Measurements from ENCODE around the gene TMEM132C. TPM values are rescaled to one million over a fixed set of nuclear protein-coding genes. Genes with fewer than 3 reads are reported as not detected.

TMEM132C gene
- polyA plus RNA-seq (2013) = not detected

DNA sequence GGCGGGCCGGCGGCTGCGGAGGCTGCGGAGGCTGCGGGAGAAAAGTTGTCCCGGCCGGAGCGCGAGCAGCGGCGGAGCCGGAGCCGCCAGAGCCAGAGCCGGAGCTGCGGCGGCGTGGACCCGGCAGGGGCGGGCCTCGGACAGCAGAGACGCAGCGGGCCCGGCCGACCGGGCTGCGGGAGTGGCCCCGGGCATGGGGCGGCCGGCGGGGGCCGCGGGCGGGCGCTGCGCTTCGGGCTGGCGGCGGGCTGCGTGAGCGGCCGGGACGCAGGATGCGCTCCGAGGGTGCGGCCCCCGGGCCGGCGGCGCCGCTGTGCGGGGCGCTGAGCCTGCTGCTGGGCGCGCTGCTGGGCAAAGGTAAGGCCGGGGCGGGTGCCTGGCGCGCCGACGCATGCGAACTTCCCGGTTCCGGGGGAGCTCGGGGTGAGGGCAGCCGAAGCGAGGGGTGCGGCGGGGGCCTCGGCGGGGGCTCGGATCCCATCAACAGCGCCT, at the start of gene TMEM132C:
Gene TMEM132C, plus strand, starts transcription at position 40 of the 492 bp plus-strand sequence. Its CDS starts 233 bp downstream, at position 273.
- ChIA-PET POLR2A (interaction anchor here (0.6 kb wide), 1 partner anchor 190 kb away, joined by 3 read pairs; no protein-coding TSS in a partner anchor), CTCF (interaction anchor here (1.7 kb wide), 1 partner anchor 9 kb away, joined by 5 read pairs; no protein-coding TSS in a partner anchor)
- under 1% methylated on average over 60 of the region's 73 CpGs for WGBS (ENCODE audit: insufficient coverage)
- H3K36me3 ChIP-seq (ENCODE audit: control insufficient read depth in 4 of 4, insufficient read depth in 4 of 4, low read length in 3 of 4) = no peaks in the 10 kb centered on the region
- H3K27ac ChIP-seq (ENCODE audit: insufficient read depth in 1 of 2, low read depth in 1 of 2, low read length in 2 of 2, poor library complexity in 1 of 2, severe bottlenecking in 2 of 2) = no peak within 1 kb of the TSS
- H3K4me3 ChIP-seq (ENCODE audit: control insufficient read depth in 1 of 7, extremely low read depth in 1 of 7, insufficient read depth in 4 of 7, low read depth in 2 of 7, low read length in 6 of 7) = peak within 1 kb of the TSS in 3 of 7 experiments; percentile 10 to 32 (median 28)
- H3K27me3 ChIP-seq (replicated peaks in 2 of 5; ENCODE audit: control insufficient read depth in 4 of 5, insufficient read depth in 5 of 5, low read length in 4 of 5) = peaks cover 11 to 76% (median 37%) of the 10 kb centered on the region in 5 experiments
- DNase-seq = no peak
- H3K9me3 ChIP-seq (ENCODE audit: control extremely low read depth in 1 of 5, control insufficient read depth in 4 of 5, insufficient read depth in 2 of 5, low read depth in 1 of 5, low read length in 4 of 5) = peaks cover 0 to 7% (median 5%) of the 10 kb centered on the region in 5 experiments
- peaks cover 0 to 2% (median 0%) of the 10 kb centered on the region in 4 experiments for H3K4me1 ChIP-seq (ENCODE audit: control extremely low read depth in 1 of 4, control insufficient read depth in 4 of 4, insufficient read depth in 4 of 4, low read length in 3 of 4)

DNA sequence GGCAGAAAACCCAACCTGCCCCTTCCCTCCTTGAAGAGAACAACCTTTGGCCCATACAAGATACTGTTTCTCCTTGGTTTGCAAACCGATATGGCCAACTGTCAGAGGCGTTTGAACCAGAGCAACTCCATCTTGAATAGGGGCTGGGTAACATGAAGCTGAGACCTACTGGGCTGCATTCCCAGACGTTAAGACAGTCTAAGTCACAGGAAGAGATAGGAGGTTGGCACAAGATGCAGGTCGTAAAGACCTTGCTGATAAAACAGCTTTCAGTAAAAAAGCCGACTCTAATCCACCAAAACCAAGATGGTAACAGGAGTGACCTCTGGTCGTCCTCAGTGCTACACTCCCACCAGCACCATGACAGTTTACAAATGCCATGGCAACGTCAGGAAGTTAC, 42.7 kb upstream of the TMEM132C start:
- CTCF ChIA-PET = no interaction called here
- no peaks in the 10 kb centered on the region for H3K36me3 ChIP-seq (ENCODE audit: control insufficient read depth in 4 of 4, insufficient read depth in 4 of 4, low read length in 3 of 4)
- no peaks in the 10 kb centered on the region for H3K27me3 ChIP-seq (replicated peaks in 2 of 5; ENCODE audit: control insufficient read depth in 4 of 5, insufficient read depth in 5 of 5, low read length in 4 of 5)
- no peak overlapping the region for H3K27ac ChIP-seq (ENCODE audit: insufficient read depth in 1 of 2, low read depth in 1 of 2, low read length in 2 of 2, poor library complexity in 1 of 2, severe bottlenecking in 2 of 2)
- no peaks in the 10 kb centered on the region for H3K9me3 ChIP-seq (ENCODE audit: control extremely low read depth in 1 of 5, control insufficient read depth in 4 of 5, insufficient read depth in 2 of 5, low read depth in 1 of 5, low read length in 4 of 5)
- WGBS (ENCODE audit: insufficient coverage) = 80% methylated on average over 7 of the region's 7 CpGs
- POLR2A ChIA-PET = no interaction called here
- DNase-seq = no peak
- no peaks in the 10 kb centered on the region for H3K4me1 ChIP-seq (ENCODE audit: control extremely low read depth in 1 of 4, control insufficient read depth in 4 of 4, insufficient read depth in 4 of 4, low read length in 3 of 4)
- no peak overlapping the region for H3K4me3 ChIP-seq (ENCODE audit: control insufficient read depth in 1 of 7, extremely low read depth in 1 of 7, insufficient read depth in 4 of 7, low read depth in 2 of 7, low read length in 6 of 7)

DNA sequence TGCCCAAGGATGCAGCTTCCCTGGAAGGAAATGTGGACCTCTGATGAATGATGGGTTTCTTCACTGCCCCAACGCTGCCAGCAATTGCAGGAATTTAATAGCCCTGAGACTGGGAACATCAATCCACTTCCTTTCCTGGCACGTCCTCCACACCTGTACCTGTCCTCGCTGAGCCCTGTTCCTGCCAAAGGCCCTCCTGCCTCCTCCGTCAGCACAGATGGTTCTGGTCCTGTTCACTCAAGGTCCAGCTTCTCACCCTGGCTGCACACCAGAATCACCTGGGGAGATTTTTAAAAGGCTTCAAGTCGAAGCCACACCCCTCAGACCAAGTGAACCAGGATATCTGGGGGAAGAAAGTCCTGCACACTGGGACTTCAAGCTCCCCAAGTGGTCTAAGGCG, 38.4 kb upstream of the TMEM132C start:
- whole genome bisulfite sequencing (ENCODE audit: insufficient coverage) = 81% methylated on average over 5 of the region's 6 CpGs
- Histone ChIP-seq H3K27ac (ENCODE audit: insufficient read depth in 1 of 2, low read depth in 1 of 2, low read length in 2 of 2, poor library complexity in 1 of 2, severe bottlenecking in 2 of 2) (no peak overlapping the region), H3K9me3 (ENCODE audit: control extremely low read depth in 1 of 5, control insufficient read depth in 4 of 5, insufficient read depth in 2 of 5, low read depth in 1 of 5, low read length in 4 of 5) (no peaks in the 10 kb centered on the region), H3K36me3 (ENCODE audit: control insufficient read depth in 4 of 4, insufficient read depth in 4 of 4, low read length in 3 of 4) (no peaks in the 10 kb centered on the region), H3K4me3 (ENCODE audit: control insufficient read depth in 1 of 7, extremely low read depth in 1 of 7, insufficient read depth in 4 of 7, low read depth in 2 of 7, low read length in 6 of 7) (no peak overlapping the region), H3K27me3 (replicated peaks in 2 of 5; ENCODE audit: control insufficient read depth in 4 of 5, insufficient read depth in 5 of 5, low read length in 4 of 5) (no peaks in the 10 kb centered on the region), H3K4me1 (ENCODE audit: control extremely low read depth in 1 of 4, control insufficient read depth in 4 of 4, insufficient read depth in 4 of 4, low read length in 3 of 4) (no peaks in the 10 kb centered on the region)
- ChIA-PET CTCF (no interaction called here), POLR2A (no interaction called here)
- DNase-seq = no peak

DNA sequence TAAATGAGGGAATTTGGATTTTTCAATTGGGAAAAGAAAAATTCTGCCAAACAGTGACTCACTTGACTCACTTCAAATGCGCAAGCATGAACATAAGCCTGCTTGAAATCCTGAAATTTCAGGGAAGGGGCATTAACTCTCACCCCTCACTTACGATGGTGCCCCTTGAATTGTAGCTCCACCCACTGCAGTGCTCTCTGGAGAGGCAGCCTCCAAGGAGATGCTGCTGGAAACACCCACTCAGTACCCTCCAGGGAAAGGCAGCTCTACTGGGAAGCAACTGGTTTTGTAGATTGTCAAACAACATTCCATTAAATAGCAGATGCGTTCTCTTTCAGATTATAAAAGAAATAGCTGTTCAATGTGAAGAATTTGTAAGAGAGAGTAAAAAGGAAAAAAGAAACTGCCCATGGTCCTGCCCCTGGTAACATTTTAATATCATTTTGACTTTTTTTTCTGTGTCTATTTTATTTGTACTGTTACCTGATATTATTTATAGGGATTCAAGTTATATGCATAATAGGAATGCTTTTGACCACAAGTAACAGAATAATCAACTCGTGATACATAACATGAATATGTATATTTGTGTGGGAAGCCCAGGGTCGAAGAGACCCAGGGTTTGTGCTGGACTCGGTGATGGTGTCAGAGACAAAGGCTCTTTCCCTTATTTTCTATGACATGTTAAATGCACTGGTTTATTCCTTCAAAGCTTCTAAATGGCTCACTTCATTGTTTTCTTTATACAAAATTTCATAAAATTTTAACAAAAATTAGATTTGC, 31.1 kb upstream of the TMEM132C start:
- Histone ChIP-seq H3K27ac (ENCODE audit: insufficient read depth in 1 of 2, low read depth in 1 of 2, low read length in 2 of 2, poor library complexity in 1 of 2, severe bottlenecking in 2 of 2) (no peak overlapping the region), H3K36me3 (ENCODE audit: control insufficient read depth in 4 of 4, insufficient read depth in 4 of 4, low read length in 3 of 4) (no peaks in the 10 kb centered on the region), H3K4me1 (ENCODE audit: control extremely low read depth in 1 of 4, control insufficient read depth in 4 of 4, insufficient read depth in 4 of 4, low read length in 3 of 4) (no peaks in the 10 kb centered on the region), H3K4me3 (ENCODE audit: control insufficient read depth in 1 of 7, extremely low read depth in 1 of 7, insufficient read depth in 4 of 7, low read depth in 2 of 7, low read length in 6 of 7) (no peak overlapping the region), H3K9me3 (ENCODE audit: control extremely low read depth in 1 of 5, control insufficient read depth in 4 of 5, insufficient read depth in 2 of 5, low read depth in 1 of 5, low read length in 4 of 5) (no peaks in the 10 kb centered on the region), H3K27me3 (replicated peaks in 2 of 5; ENCODE audit: control insufficient read depth in 4 of 5, insufficient read depth in 5 of 5, low read length in 4 of 5) (peaks cover 0 to 2% (median 0%) of the 10 kb centered on the region in 5 experiments)
- WGBS (ENCODE audit: insufficient coverage) = 60% methylated on average over 3 of the region's 6 CpGs
- no peak for DNase-seq
- ChIA-PET CTCF (no interaction called here), POLR2A (no interaction called here)

DNA sequence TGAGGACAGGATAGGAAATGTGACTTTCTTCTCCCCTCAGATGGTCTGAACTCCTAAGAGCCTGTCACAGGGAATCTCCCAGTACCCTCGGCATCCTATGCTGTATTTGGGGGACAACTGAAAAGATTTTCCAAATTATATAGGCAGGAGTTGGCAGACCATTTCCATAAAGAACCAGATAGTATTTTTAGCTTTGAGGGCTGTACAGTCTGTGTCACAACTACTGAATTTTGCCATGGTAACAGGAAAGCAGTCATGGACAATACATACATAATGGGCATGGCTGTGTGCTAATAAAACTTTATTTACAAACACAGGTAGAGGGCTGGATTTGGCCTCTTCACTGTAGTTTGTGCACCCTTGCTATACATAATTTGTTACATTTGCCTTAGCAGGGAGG, 30.4 kb upstream of the TMEM132C start:
- Histone ChIP-seq H3K9me3 (ENCODE audit: control extremely low read depth in 1 of 5, control insufficient read depth in 4 of 5, insufficient read depth in 2 of 5, low read depth in 1 of 5, low read length in 4 of 5) (no peaks in the 10 kb centered on the region), H3K4me1 (ENCODE audit: control extremely low read depth in 1 of 4, control insufficient read depth in 4 of 4, insufficient read depth in 4 of 4, low read length in 3 of 4) (no peaks in the 10 kb centered on the region), H3K4me3 (ENCODE audit: control insufficient read depth in 1 of 7, extremely low read depth in 1 of 7, insufficient read depth in 4 of 7, low read depth in 2 of 7, low read length in 6 of 7) (no peak overlapping the region), H3K27me3 (replicated peaks in 2 of 5; ENCODE audit: control insufficient read depth in 4 of 5, insufficient read depth in 5 of 5, low read length in 4 of 5) (peaks cover 0 to 2% (median 0%) of the 10 kb centered on the region in 5 experiments), H3K27ac (ENCODE audit: insufficient read depth in 1 of 2, low read depth in 1 of 2, low read length in 2 of 2, poor library complexity in 1 of 2, severe bottlenecking in 2 of 2) (no peak overlapping the region), H3K36me3 (ENCODE audit: control insufficient read depth in 4 of 4, insufficient read depth in 4 of 4, low read length in 3 of 4) (no peaks in the 10 kb centered on the region)
- no peak for DNase-seq
- no CpG with 5 or more reads among the region's 1 CpG for WGBS (ENCODE audit: insufficient coverage)
- POLR2A ChIA-PET = no interaction called here
- CTCF ChIA-PET = no interaction called here

DNA sequence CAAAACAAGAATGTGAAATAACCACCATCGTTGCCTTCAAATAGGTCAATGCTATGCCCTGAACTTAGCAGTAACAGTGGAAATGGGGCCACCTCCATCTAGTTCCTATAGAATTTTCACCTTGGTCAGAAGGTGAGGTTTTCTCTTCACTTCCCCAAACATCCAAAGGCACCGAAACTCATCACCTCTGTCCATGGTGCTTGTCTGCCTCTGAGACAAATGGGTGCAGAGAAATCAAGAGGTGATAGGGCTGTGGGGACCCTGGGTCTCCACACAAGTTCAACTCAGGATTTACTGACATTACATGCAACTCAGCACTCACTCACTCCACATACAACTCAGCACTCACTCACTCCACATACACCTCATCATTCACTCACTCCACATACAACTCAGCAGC, 26.2 kb upstream of the TMEM132C start:
- DNase-seq = no peak
- POLR2A ChIA-PET = no interaction called here
- Histone ChIP-seq H3K27me3 (replicated peaks in 2 of 5; ENCODE audit: control insufficient read depth in 4 of 5, insufficient read depth in 5 of 5, low read length in 4 of 5) (peaks cover 0 to 2% (median 0%) of the 10 kb centered on the region in 5 experiments), H3K4me3 (ENCODE audit: control insufficient read depth in 1 of 7, extremely low read depth in 1 of 7, insufficient read depth in 4 of 7, low read depth in 2 of 7, low read length in 6 of 7) (no peak overlapping the region), H3K36me3 (ENCODE audit: control insufficient read depth in 4 of 4, insufficient read depth in 4 of 4, low read length in 3 of 4) (no peaks in the 10 kb centered on the region), H3K4me1 (ENCODE audit: control extremely low read depth in 1 of 4, control insufficient read depth in 4 of 4, insufficient read depth in 4 of 4, low read length in 3 of 4) (no peaks in the 10 kb centered on the region), H3K9me3 (ENCODE audit: control extremely low read depth in 1 of 5, control insufficient read depth in 4 of 5, insufficient read depth in 2 of 5, low read depth in 1 of 5, low read length in 4 of 5) (peaks cover 0 to 5% (median 0%) of the 10 kb centered on the region in 5 experiments), H3K27ac (ENCODE audit: insufficient read depth in 1 of 2, low read depth in 1 of 2, low read length in 2 of 2, poor library complexity in 1 of 2, severe bottlenecking in 2 of 2) (no peak overlapping the region)
- 100% methylated on average over 1 of the region's 2 CpGs for WGBS (ENCODE audit: insufficient coverage)
- CTCF ChIA-PET = no interaction called here

DNA sequence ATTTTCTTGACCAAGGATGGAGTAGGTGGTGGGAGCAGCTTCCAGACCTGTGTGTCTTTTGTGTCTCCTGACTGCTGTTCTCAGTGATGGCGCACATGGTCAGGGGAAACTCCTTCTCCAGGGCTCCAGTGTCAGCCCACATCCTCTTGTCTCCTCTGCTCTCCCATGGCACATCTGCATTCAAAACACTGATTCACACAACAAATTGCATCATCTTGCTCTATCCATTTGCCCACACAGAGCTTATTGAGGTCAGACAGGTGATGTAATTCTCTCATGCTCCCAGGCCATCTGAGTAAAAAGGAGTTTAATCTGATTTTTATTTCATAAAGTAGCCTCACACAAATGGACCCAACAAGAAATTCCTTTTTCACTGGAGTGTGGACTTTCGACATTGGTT, 21.8 kb upstream of the TMEM132C start:
- Histone ChIP-seq H3K4me1 (ENCODE audit: control extremely low read depth in 1 of 4, control insufficient read depth in 4 of 4, insufficient read depth in 4 of 4, low read length in 3 of 4) (no peaks in the 10 kb centered on the region), H3K4me3 (ENCODE audit: control insufficient read depth in 1 of 7, extremely low read depth in 1 of 7, insufficient read depth in 4 of 7, low read depth in 2 of 7, low read length in 6 of 7) (no peak overlapping the region), H3K9me3 (ENCODE audit: control extremely low read depth in 1 of 5, control insufficient read depth in 4 of 5, insufficient read depth in 2 of 5, low read depth in 1 of 5, low read length in 4 of 5) (peaks cover 0 to 6% (median 0%) of the 10 kb centered on the region in 5 experiments), H3K27me3 (replicated peaks in 2 of 5; ENCODE audit: control insufficient read depth in 4 of 5, insufficient read depth in 5 of 5, low read length in 4 of 5) (no peaks in the 10 kb centered on the region), H3K36me3 (ENCODE audit: control insufficient read depth in 4 of 4, insufficient read depth in 4 of 4, low read length in 3 of 4) (no peaks in the 10 kb centered on the region), H3K27ac (ENCODE audit: insufficient read depth in 1 of 2, low read depth in 1 of 2, low read length in 2 of 2, poor library complexity in 1 of 2, severe bottlenecking in 2 of 2) (no peak overlapping the region)
- ChIA-PET CTCF (interaction anchor here (1.2 kb wide), 1 partner anchor 14 kb away, joined by 5 read pairs; no protein-coding TSS in a partner anchor), POLR2A (no interaction called here)
- no peak for DNase-seq
- WGBS (ENCODE audit: insufficient coverage) = 100% methylated on average over 1 of the region's 2 CpGs
